Hepatocyte (in vitro differentiated cells): ENCODE results near the gene PAPOLG. TPM values are rescaled to one million over a fixed set of nuclear protein-coding genes. Genes with fewer than 3 reads are reported as not detected.

Experiments
- DNase-seq: peaks from one replicate; pipeline ENCODE4 v3.0.0-alpha.2; 2016; ENCODE audit warnings: low spot score
- H2AFZ ChIP-seq: fragments of 200-600 bp; sonication (generic); 2 replicates; pipeline ENCODE4 v1.6.0; 2016; ENCODE audit warnings: antibody characterized with exemption, mild to moderate bottlenecking
- H3K27ac ChIP-seq: fragments of 200-600 bp; sonication (generic); 2 replicates; pipeline ENCODE4 v1.5.1; 2016; ENCODE audit warnings: mild to moderate bottlenecking
- H3K27me3 ChIP-seq: fragments of 200-600 bp; sonication (generic); 2 replicates; pipeline ENCODE4 v1.6.1; 2016
- H3K36me3 ChIP-seq: fragments of 200-600 bp; sonication (generic); replicated peaks from 2 replicates; pipeline ENCODE4 v1.5.1; 2016; ENCODE audit warnings: low read depth; ENCODE audit not compliant: insufficient read depth
- H3K4me1 ChIP-seq: fragments of 200-600 bp; sonication (generic); 2 replicates; pipeline ENCODE4 v1.5.1; 2016; ENCODE audit warnings: mild to moderate bottlenecking, moderate library complexity; ENCODE audit not compliant: insufficient read depth
- H3K4me2 ChIP-seq: fragments of 200-600 bp; sonication (generic); 2 replicates; pipeline ENCODE4 v1.6.0; 2016
- H3K4me3 ChIP-seq: fragments of 200-600 bp; sonication (generic); 2 replicates; pipeline ENCODE4 v1.5.1; 2016; ENCODE audit warnings: mild to moderate bottlenecking
- H3K79me2 ChIP-seq: fragments of 200-600 bp; sonication (generic); 2 replicates; pipeline ENCODE4 v1.6.0; 2017; ENCODE audit warnings: mild to moderate bottlenecking
- H3K9me2 ChIP-seq: fragments of 200-600 bp; sonication (generic); replicated peaks from 2 replicates; pipeline ENCODE4 v1.6.0; 2017; ENCODE audit warnings: mild to moderate bottlenecking; ENCODE audit not compliant: insufficient read depth
- H3K9me3 ChIP-seq: fragments of 200-600 bp; sonication (generic); 2 replicates; pipeline ENCODE4 v1.5.1; 2016; ENCODE audit warnings: low read depth, mild to moderate bottlenecking
- H4K20me1 ChIP-seq: fragments of 200-600 bp; sonication (generic); 2 replicates; pipeline ENCODE4 v1.6.0; 2016; ENCODE audit warnings: mild to moderate bottlenecking; ENCODE audit not compliant: insufficient read depth, poor library complexity, severe bottlenecking
- EZH2 ChIP-seq: fragments of 200-600 bp; sonication (generic); IDR thresholded peaks from 2 replicates; pipeline ENCODE4 v1.6.1; 2016; ENCODE audit warnings: antibody characterized with exemption, mild to moderate bottlenecking, borderline replicate concordance
- EZH2phosphoT487 ChIP-seq: fragments of 200-600 bp; sonication (generic); IDR thresholded peaks from one replicate; pipeline ENCODE4 v1.6.1; 2018; ENCODE audit warnings: antibody characterized with exemption, mild to moderate bottlenecking, low read depth, moderate library complexity; ENCODE audit not compliant: unreplicated experiment, severe bottlenecking
- WGBS: methylation state at CpG from one replicate; pipeline ENCODE4 v1.1.6; 2016; ENCODE audit warnings: low lambda C conversion rate; ENCODE audit errors: missing lambda C conversion rate; 5-methylcytosine and 5-hydroxymethylcytosine counted together
- polyA plus RNA-seq: library from polyadenylated mRNA; unstranded; fragments of >200 nt; fragmentation: Nextera tagmentation; extraction: Ambion mirVana; gene quantifications from 2 replicates; pipeline ENCODE4 v1.2.1, GENCODE V29; 2016
- total RNA-seq: library from RNA; depleted of rRNA; stranded (reverse); fragments of >200 nt; gene quantifications from 2 replicates; pipeline ENCODE4 v1.2.3, GENCODE V29; 2014
- TF ChIP-seq, protein P1 (sequence below): fragments of 200-600 bp; sonication (generic); IDR thresholded peaks from 2 replicates; pipeline ENCODE4 v1.5.1; 2016; ENCODE audit warnings: antibody characterized with exemption, mild to moderate bottlenecking; ENCODE audit not compliant: poor library complexity

PAPOLG gene
- total and polyA plus RNA-seq, 2 experiments from 2014 or later: 3.4 to 13.5 TPM

DNA sequence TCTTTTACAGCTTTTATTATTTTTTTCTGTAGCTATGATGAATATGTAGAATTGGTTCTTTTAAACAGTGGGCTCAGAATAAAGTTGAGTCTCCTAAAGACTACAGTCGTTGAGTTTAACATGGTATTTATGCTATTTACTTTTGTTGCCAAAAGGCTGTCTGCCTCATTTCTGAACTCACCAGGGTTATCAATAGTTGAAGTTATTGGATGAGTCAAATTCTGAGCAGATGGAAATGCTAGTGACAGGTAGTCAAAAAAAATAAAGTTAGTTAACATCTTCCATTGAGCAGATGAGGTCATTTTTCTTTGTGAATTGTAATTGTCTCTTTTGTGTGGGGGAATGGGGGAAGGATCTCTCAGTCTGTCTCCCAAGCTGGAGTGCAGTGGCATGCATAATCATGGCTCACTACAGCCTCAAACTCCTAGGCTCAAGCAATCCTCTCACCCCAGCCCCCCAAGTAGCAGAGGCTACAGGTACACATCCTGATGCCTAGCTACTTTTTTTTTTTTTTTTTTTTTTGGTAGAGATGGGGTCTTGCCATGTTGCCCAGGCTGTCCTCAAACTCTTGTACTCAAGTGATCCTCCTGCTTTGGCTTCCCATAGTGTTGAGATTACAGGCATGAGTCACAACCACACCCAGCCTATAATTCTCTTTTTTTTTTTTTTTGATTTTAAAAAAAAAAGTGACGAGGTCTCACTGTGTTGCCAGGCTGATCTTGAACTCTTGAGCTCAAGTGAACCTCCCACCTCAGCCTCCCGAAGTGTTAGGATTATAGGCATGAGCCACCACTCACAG is 8.9 kb downstream of the PAPOLG start:
- Histone ChIP-seq H4K20me1 (no peaks in the 10 kb centered on the region), H3K27me3 (no peaks in the 10 kb centered on the region), H3K4me2 (no peak overlapping the region), H3K36me3 (no peaks in the 10 kb centered on the region), H3K9me3 (no peaks in the 10 kb centered on the region), H3K79me2 (peaks cover 22% of the 10 kb centered on the region), H3K4me3 (no peak overlapping the region), H2AFZ (no peak overlapping the region), H3K4me1 (no peaks in the 10 kb centered on the region), H3K9me2 (no peaks in the 10 kb centered on the region), H3K27ac (no peak overlapping the region)
- WGBS: 91% methylated on average over 3 of the region's 3 CpGs
- TF ChIP-seq EZH2phosphoT487: no peak
- TF ChIP-seq EZH2: no peak
- TF ChIP-seq, protein P1, sequence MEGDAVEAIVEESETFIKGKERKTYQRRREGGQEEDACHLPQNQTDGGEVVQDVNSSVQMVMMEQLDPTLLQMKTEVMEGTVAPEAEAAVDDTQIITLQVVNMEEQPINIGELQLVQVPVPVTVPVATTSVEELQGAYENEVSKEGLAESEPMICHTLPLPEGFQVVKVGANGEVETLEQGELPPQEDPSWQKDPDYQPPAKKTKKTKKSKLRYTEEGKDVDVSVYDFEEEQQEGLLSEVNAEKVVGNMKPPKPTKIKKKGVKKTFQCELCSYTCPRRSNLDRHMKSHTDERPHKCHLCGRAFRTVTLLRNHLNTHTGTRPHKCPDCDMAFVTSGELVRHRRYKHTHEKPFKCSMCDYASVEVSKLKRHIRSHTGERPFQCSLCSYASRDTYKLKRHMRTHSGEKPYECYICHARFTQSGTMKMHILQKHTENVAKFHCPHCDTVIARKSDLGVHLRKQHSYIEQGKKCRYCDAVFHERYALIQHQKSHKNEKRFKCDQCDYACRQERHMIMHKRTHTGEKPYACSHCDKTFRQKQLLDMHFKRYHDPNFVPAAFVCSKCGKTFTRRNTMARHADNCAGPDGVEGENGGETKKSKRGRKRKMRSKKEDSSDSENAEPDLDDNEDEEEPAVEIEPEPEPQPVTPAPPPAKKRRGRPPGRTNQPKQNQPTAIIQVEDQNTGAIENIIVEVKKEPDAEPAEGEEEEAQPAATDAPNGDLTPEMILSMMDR: no peak
- no peak for DNase-seq

DNA sequence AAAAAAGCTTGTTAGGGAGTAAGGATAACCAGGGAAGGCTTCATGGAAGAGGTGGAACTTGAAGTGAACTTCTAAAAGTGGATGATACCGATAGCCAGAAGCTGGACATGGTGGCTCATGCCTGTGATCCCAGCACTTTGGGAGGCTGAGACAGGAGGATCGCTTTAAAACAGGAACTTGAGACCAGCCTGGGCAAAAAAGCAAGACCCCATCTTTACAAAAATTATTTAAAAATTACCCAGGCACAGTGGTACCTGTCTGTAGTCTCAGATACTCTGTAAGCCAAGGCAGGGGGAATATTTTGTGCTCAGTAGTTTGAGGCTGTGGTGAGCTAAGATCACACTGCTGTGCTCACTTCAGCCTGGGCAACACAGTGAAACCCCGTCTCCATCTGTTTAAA is 10.2 kb downstream of the PAPOLG start:
- H3K4me1 ChIP-seq: no peaks in the 10 kb centered on the region
- no peaks in the 10 kb centered on the region for H3K9me2 ChIP-seq
- H3K36me3 ChIP-seq: no peaks in the 10 kb centered on the region
- no peaks in the 10 kb centered on the region for H3K27me3 ChIP-seq
- H3K9me3 ChIP-seq: no peaks in the 10 kb centered on the region
- no peak overlapping the region for H2AFZ ChIP-seq
- no peaks in the 10 kb centered on the region for H4K20me1 ChIP-seq
- peaks cover 12% of the 10 kb centered on the region for H3K79me2 ChIP-seq
- no peak overlapping the region for H3K4me2 ChIP-seq
- no peak overlapping the region for H3K4me3 ChIP-seq
- WGBS: 99% methylated on average over 3 of the region's 3 CpGs
- no peak overlapping the region for H3K27ac ChIP-seq
- no peak for DNase-seq
- TF ChIP-seq EZH2phosphoT487: no peak
- TF ChIP-seq, protein P1: no peak
- no peak for TF ChIP-seq EZH2

DNA sequence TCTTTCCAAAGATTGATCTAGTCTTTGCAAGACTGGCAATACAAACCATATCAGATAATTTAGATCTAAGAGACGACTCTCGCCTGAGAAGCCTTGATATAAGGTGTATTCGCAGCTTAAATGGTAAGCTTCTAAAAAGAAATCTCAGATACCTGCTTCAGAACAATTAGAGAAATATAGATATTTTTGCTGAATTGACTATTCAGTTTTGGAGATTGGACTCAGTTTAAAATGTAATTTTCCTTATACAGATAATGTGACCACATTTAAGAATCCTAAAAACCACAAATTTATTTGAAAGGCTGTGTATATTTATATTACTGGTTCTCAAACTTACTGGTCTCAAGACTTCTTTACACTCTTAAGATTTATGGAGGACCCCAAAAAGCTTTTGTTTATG is 15.4 kb downstream of the PAPOLG start:
- no peaks in the 10 kb centered on the region for H3K9me3 ChIP-seq
- H4K20me1 ChIP-seq: no peaks in the 10 kb centered on the region
- H2AFZ ChIP-seq: no peak overlapping the region
- TF ChIP-seq EZH2 (no peak), EZH2phosphoT487 (no peak)
- TF ChIP-seq, protein P1: no peak
- H3K4me1 ChIP-seq: no peaks in the 10 kb centered on the region
- DNase-seq: no peak
- no peak overlapping the region for H3K4me2 ChIP-seq
- no peaks in the 10 kb centered on the region for H3K9me2 ChIP-seq
- no peaks in the 10 kb centered on the region for H3K27me3 ChIP-seq
- no peak overlapping the region for H3K27ac ChIP-seq
- 98% methylated on average over 3 of the region's 3 CpGs for WGBS
- no peaks in the 10 kb centered on the region for H3K79me2 ChIP-seq
- no peak overlapping the region for H3K4me3 ChIP-seq
- H3K36me3 ChIP-seq: peaks cover 2% of the 10 kb centered on the region
